Omental fat pad (tissue), 4 donors: Measurements from ENCODE around the gene ATP8A2. TPM values are rescaled to one million over a fixed set of nuclear protein-coding genes. Genes with fewer than 3 reads are reported as not detected.

Source experiments
- ATAC-seq: fragments of 150-250 bp; one replicate; pipeline ENCODE4 v1.9.1; 2016; ENCODE audit warnings: mild to moderate bottlenecking, moderate library complexity; ENCODE audit not compliant: low FRiP score
- DNase-seq: peaks from one replicate; pipeline ENCODE4 v3.0.0-alpha.2; 2019; ENCODE audit warnings: low spot score
- total RNA-seq, 4 donors: library from RNA; depleted of rRNA; stranded (reverse); fragments of >200 nt; gene quantifications; one replicate each; pipeline ENCODE4 v1.1.0, GENCODE V29; 2016
- TF ChIP-seq, protein P1 (sequence below), 3 donors: fragments of 450-650 bp; IDR thresholded peaks; one replicate each; pipeline ENCODE4 v1.5.1; 2016 to 2017; ENCODE audit warnings: antibody characterized with exemption in 3 of 3, mild to moderate bottlenecking in 3 of 3, moderate library complexity in 2 of 3

The ATP8A2 gene
- total RNA-seq, 4 donors from 2014 or later: 0.16 to 0.19 TPM; not detected in 2

DNA sequence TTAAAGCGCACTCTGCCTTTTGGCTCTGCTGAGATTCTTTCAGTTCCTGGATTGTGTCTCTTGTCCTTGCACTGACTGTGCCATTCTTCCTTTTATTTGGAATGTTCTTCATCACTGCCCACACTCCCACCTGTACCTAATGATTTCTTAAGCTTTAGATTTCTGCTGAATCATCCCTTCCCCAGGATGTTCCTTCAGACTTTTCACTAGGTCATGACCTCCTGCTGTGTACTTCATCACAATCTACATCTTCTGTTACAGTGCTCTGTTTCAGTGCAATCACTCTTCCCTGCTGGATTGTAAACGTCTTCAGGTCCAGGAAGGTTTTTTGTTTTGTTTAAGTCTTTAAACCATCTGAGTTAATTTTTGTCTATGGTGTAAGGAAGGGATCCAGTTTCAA, 281.0 kb downstream of the ATP8A2 start:
- ATAC-seq (no peak), DNase-seq (no peak)
- TF ChIP-seq, protein P1, sequence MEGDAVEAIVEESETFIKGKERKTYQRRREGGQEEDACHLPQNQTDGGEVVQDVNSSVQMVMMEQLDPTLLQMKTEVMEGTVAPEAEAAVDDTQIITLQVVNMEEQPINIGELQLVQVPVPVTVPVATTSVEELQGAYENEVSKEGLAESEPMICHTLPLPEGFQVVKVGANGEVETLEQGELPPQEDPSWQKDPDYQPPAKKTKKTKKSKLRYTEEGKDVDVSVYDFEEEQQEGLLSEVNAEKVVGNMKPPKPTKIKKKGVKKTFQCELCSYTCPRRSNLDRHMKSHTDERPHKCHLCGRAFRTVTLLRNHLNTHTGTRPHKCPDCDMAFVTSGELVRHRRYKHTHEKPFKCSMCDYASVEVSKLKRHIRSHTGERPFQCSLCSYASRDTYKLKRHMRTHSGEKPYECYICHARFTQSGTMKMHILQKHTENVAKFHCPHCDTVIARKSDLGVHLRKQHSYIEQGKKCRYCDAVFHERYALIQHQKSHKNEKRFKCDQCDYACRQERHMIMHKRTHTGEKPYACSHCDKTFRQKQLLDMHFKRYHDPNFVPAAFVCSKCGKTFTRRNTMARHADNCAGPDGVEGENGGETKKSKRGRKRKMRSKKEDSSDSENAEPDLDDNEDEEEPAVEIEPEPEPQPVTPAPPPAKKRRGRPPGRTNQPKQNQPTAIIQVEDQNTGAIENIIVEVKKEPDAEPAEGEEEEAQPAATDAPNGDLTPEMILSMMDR (IDR thresholded peaks at IDR 0.05): no peak

DNA sequence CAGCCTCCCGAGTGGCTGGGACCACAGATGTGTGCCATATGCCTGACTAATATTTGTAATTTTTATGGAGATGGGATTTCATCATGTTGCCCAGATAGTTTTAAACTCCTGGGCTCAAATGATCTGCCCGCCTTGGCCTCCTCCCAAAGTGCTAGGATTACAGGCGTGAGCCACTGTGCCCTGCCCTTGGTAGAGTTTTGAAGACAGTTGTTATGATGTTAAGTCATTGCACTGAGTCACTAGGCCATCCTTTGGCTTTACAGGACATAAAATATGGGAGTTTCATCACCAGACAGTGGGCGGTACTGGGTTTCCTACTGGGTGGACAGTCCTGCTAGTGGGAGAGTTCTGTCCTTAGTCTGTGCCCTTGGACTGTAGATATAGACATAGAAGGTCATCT, 282.5 kb downstream of the ATP8A2 start:
- ATAC-seq (no peak), DNase-seq (no peak)
- TF ChIP-seq, protein P1 (IDR thresholded peaks at IDR 0.05): no peak

DNA sequence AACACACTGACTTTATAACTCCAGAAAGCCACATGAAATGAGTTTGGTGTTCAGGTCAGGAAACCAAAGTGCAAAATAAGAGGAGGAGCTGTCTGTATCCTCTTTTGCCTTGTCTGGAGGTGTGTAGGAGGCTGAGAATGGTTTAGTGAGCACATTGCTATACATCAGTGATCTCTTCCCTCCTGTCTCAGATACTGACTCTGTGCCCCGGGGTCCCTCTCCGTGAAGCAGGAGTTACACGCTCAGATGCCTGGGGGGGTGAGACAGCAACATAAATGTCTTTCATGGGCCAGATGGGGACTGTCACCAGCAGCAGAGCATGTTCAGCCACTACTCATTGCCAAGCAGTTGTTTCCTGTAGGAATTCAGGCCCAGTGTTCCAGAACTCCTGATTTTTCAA, 285.4 kb downstream of the ATP8A2 start:
- ATAC-seq (no peak), DNase-seq (no peak)
- TF ChIP-seq, protein P1 (IDR thresholded peaks at IDR 0.05): no peak

DNA sequence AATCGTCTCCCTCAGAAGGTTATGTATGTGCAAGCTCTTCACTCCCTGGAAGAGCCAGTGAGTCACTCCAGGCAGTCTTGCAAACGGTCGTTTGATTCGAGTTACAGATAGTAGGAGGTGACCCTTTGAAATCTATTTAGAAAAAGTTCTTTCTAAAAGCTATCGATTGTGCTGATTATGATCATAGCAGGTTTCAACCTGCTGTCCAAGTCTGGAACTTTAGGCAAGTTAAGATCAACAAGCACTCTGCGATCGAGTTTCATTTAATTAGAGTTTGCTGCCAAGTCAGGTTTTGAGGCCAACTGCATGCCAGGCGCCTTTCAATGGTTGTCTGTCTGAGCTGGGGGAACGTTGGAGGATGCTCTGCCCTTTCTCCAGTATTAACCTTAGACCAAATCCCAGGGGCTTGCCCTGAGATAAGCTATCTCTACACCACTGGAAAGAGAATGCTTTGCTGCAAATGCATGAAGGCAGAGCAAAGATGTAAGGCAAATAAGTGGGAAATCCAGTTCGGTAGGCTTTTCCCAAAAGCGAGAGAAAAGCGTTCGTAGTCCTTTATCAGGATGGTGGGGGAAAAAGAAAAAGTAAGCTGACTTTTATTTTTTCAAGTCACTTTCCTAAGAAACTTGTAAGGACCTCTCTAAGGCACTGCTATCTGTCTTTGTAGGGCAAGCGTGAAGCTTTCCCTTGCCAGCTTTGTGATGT, 287.5 kb downstream of the ATP8A2 start:
- DNase-seq (no peak), ATAC-seq (no peak)

DNA sequence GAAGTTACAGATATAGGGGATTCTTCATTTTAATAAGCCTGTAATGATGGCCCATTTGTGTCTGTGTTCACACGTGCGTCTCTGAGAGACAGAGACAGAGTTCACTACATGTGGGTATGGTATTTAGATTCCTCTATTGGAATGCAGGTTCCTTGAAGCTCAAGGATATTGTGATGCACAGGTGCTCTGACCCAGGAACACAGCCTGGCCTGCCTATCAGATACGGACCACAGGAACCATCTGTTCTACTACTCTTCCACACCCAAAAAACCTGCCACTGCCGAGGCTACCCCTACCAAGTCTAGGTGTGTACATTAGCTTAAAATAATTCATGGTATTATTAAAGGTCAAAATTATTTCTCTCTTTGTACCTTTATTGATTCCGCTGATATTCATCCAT, 289.2 kb downstream of the ATP8A2 start:
- ATAC-seq: no peak
- TF ChIP-seq, protein P1 (IDR thresholded peaks at IDR 0.05): no peak

More for the DNA sequence above, 287.5 kb downstream of the ATP8A2 start:
- TF ChIP-seq, protein P1 (IDR thresholded peaks at IDR 0.05): no peak

DNA sequence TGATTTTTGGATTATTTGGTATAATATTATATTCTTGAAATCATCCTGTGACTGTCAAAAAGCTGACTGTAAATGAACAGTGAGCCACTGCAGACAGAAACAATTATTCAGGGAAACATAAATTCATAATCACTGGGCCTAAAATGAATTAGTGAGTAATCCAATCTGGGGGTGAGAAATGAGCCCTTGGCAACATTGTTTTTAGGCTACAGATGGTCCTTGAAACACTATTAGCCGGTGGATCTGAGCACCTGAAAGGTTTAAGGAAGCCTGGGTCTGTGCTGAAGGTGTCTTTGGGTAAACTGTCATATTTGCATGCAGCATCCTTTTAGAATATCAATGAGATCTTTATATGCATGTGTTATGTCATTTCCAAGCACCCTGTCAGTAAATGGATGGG, 290.7 kb downstream of the ATP8A2 start:
- DNase-seq (no peak), ATAC-seq (no peak)
- TF ChIP-seq, protein P1 (IDR thresholded peaks at IDR 0.05): no peak

More for the DNA sequence above, 289.2 kb downstream of the ATP8A2 start:
- no peak for DNase-seq

DNA sequence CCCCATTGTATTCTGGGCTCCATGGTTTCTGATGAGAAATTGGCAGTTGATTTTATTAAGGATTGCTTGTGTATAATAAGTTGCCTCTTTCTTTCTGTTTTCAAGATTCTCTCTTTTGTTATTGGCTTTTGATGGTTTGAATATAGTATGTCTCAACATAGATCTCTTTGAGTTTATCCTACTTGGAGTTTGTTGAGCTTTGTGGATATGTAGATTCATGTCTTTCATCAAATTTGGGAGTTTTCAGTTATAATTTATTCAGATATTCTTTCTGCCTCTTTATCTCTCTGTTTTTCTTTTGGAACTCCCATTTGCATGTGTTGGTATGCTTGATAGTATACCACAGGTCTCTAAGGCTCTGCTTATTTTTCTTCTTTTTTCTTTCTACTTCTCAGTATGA, 296.6 kb downstream of the ATP8A2 start:
- DNase-seq (no peak), ATAC-seq (no peak)
- TF ChIP-seq, protein P1 (IDR thresholded peaks at IDR 0.05): no peak
